ENCODE measurements around the gene CPXM1.
A peak's percentile ranks its signal among the peaks of the same experiment; 100 is the strongest.

CPXM1 gene

GRCh38 chr20:2816583-2817340 is 16.3 kb upstream of the CPXM1 start:
- no peak for DNase-seq (ENCODE audit: extremely low spot score)
- ChIA-PET POLR2A (no interaction called here), CTCF (interaction anchor here (0.7 kb wide), 1 partner anchor 17 kb away, joined by 3 read pairs; no protein-coding TSS in a partner anchor)
- TF ChIP-seq, protein P1, sequence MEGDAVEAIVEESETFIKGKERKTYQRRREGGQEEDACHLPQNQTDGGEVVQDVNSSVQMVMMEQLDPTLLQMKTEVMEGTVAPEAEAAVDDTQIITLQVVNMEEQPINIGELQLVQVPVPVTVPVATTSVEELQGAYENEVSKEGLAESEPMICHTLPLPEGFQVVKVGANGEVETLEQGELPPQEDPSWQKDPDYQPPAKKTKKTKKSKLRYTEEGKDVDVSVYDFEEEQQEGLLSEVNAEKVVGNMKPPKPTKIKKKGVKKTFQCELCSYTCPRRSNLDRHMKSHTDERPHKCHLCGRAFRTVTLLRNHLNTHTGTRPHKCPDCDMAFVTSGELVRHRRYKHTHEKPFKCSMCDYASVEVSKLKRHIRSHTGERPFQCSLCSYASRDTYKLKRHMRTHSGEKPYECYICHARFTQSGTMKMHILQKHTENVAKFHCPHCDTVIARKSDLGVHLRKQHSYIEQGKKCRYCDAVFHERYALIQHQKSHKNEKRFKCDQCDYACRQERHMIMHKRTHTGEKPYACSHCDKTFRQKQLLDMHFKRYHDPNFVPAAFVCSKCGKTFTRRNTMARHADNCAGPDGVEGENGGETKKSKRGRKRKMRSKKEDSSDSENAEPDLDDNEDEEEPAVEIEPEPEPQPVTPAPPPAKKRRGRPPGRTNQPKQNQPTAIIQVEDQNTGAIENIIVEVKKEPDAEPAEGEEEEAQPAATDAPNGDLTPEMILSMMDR (IDR thresholded peaks at IDR 0.05; ENCODE audit: control extremely low read depth, extremely low read depth, low read depth, missing control alignments) = peak; percentile 6

- POLR2A ChIA-PET = no interaction called here
- CTCF ChIA-PET = interaction anchor here (0.7 kb wide), 1 partner anchor 17 kb away, joined by 3 read pairs; no protein-coding TSS in a partner anchor
- TF ChIP-seq, protein P1 (IDR thresholded peaks at IDR 0.05; ENCODE audit: control extremely low read depth, extremely low read depth, low read depth, missing control alignments) = no peak
- DNase-seq (ENCODE audit: extremely low spot score) = no peak
These were observed 15.7 kb upstream of the CPXM1 start, which contains the start of gene TMEM239 for GRCh38 chr20:2816030-2816582. Gene TMEM239, plus strand, starts transcription at chr20:2816364. Its CDS starts 191 bp downstream, at chr20:2816555.

DNA sequence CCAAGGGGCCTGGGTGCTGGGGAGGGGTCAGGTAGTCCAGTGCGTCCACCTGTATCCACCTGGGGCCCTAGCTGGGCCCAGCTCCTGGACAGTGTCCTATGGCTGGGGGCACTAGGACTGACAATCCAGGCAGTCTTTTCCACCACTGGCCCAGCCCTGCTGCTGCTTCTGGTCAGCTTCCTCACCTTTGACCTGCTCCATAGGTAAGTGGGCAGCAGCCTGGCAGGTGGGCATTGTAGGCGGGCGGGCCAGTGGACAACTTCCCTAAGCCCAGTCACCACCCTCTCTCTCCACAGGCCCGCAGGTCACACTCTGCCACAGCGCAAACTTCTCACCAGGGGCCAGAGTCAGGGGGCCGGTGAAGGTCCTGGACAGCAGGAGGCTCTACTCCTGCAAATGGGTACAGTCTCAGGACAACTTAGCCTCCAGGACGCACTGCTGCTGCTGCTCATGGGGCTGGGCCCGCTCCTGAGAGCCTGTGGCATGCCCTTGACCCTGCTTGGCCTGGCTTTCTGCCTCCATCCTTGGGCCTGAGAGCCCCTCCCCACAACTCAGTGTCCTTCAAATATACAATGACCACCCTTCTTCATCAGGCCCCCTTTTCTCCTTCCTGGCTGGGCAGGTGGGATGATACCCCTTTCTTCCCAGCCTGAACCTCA is 14.9 kb upstream of the CPXM1 start:
- TF ChIP-seq, protein P1 (IDR thresholded peaks at IDR 0.05; ENCODE audit: control extremely low read depth, extremely low read depth, low read depth, missing control alignments) = no peak
- POLR2A ChIA-PET = no interaction called here
- CTCF ChIA-PET = no interaction called here
- no peak for DNase-seq (ENCODE audit: extremely low spot score)

DNA sequence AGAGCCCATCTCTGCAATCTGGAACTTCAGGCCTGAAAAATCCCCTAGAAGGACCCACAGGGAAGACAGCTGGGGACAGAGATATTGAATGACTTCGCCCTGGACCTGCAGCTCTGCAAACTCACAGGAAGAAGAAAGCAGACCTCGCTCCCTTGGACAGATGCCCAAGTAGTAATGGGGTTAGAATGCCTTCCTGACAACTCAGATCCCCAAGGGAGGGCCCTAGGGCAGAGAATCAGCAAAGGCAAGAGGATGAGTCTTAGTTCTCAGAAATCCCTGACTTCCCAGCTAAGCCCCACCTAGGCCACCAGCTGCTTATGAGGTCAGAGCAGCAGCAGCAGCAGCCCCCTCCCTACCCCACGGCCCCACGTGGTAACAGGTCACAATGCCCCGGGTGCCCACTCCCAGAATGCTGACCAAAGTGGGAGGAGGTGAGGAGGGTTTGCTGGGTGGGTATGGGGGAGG is 14.2 kb upstream of the CPXM1 start, which contains the start of gene C20orf141:
Gene C20orf141, plus strand, starts transcription at position 401 of the 465 bp plus-strand sequence. CDS start 198 bp downstream, outside the sequence.
- ChIA-PET CTCF (no interaction called here), POLR2A (no interaction called here)
- TF ChIP-seq, protein P1 (IDR thresholded peaks at IDR 0.05; ENCODE audit: control extremely low read depth, extremely low read depth, low read depth, missing control alignments) = no peak
- DNase-seq (ENCODE audit: extremely low spot score) = no peak

DNA sequence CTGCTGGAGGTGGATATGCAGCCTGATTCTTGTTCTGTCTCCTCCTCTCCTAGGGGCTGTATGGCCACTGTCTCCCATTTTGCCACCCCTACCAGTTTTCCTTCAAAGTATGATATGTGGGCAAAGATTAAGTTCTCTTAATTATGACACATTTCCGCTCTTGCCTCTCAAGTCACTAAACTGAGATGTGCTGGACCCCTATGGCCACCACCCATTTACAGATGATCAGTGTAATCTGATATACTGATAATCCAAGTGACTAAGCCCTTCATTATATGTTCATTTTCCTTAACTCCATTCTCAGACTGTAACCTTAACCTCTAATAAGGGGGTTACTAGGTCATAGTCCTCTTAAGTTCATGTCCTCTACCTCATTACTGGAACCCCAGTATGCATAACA is 13.6 kb upstream of the CPXM1 start:
- POLR2A ChIA-PET = no interaction called here
- DNase-seq (ENCODE audit: extremely low spot score) = no peak

DNA sequence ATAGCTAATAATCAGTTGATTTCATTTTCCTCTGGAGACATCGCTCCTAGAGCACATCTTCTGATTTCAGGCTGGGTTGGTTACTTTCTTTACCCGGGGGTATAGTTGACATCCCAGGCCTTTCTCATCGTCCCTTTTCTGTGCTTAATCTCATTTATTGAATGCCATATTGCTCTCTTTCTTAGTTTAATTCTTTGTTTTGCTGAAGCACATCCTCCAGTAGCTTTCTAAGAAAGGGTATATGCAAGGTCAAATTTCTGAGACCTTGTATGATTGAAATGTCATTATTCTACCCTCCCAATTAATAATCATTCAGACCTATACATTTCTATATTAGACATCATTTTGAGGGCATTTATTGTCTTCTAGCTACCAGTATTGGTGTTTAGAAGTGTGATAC is 11.8 kb upstream of the CPXM1 start:
- CTCF ChIA-PET = interaction anchor here (1.1 kb wide), 1 partner anchor 70 kb away, joined by 5 read pairs; no protein-coding TSS in a partner anchor
- POLR2A ChIA-PET = no interaction called here
- DNase-seq (ENCODE audit: extremely low spot score) = no peak
- TF ChIP-seq, protein P1 (IDR thresholded peaks at IDR 0.05; ENCODE audit: control extremely low read depth, extremely low read depth, low read depth, missing control alignments) = no peak

More for the DNA sequence above, 13.6 kb upstream of the CPXM1 start:
- CTCF ChIA-PET = interaction anchor here (0.7 kb wide), 1 partner anchor 365 kb away, joined by 3 read pairs; no protein-coding TSS in a partner anchor
- TF ChIP-seq, protein P1 (IDR thresholded peaks at IDR 0.05; ENCODE audit: control extremely low read depth, extremely low read depth, low read depth, missing control alignments) = no peak
